Stimulated activated CD8-positive, alpha-beta memory T cell treated with anti-CD3 and anti-CD28 coated beads, Interleukin-12 subunit alpha, Interleukin-12 subunit beta, amount 100 ng/mL, for 24 hours (primary cell): ENCODE data around the gene TVP23A.
"Not testable (repeated sequence)": the region's sequence is repeated elsewhere in the genome, so short reads cannot be mapped to it uniquely, and the experiment has no call there.

Experiments used
- DNase-seq: peaks from one replicate; pipeline ENCODE4 v3.0.0-alpha.2; 2020; ENCODE audit errors: extremely low read depth

TVP23A gene

GRCh38 chr16:10805334-10805733, 13.3 kb downstream of the TVP23A start:
- no peak for DNase-seq

DNA sequence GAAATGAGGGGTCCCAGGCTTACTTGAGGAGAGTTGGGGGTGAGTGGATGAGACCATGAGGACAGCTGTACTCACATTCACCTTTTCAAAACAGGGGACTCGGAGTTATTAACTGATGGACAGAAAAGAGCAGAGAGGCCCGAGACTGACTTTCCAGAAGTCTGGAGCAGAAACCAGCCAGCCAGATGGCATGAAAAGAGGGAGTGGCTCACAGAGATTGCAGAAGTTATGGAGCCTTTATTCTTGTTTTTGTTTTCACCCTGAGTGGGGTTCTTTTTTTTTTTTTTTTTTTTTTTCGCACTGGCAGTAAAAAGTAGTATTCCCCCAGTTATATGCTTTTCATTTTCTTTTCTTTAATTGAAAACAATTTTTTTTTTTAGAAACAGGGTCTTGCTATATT, 18.9 kb downstream of the TVP23A start:
- DNase-seq: no peak

- no peak for DNase-seq
Observed at GRCh38 chr16:10791048-10791447, 27.5 kb downstream of the TVP23A start.

GRCh38 chr16:10788630-10789029, 30.0 kb downstream of the TVP23A start:
- DNase-seq: not testable (repeated sequence)

DNA sequence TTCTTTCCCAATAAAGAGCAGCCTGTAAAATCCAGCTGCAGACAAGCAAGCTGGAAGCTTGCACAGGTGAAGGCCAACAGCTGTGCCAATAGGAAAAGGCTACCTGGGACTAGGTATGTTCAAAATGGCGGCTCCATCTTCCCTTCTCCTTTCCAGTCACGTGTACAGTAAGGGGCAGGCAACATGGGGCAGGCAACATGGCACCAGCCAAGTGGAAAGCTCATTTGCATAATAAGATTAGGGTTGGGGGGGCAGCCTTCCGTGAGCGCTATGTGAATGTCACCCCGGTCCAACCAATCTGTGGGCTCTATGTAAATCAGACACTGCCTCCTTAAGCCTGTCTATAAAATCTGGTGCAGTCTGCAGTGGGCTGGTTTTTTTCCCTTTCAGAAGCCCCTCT, 31.3 kb downstream of the TVP23A start:
- DNase-seq: no peak

- no peak for DNase-seq
Observed at GRCh38 chr16:10782628-10783027, 36.0 kb downstream of the TVP23A start.

DNA sequence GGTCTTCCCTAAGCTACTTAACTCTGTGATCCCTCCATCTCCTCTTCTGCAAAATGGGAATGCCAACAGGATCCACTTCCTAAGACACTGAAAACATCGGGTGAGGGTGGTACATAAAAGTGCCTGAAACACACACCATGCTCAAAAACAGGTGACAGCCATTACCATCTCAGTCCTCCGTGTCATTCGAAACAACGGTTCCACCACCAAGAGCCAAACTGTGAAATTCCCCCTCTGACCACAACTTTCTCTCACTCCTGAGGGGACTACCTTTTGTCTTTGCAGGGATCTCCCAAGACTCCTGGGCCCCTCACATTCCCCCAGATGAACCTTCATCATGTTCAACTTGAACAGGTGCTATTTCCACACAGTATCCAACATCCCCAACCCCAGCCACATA, 38.0 kb downstream of the TVP23A start:
- DNase-seq: no peak

DNA sequence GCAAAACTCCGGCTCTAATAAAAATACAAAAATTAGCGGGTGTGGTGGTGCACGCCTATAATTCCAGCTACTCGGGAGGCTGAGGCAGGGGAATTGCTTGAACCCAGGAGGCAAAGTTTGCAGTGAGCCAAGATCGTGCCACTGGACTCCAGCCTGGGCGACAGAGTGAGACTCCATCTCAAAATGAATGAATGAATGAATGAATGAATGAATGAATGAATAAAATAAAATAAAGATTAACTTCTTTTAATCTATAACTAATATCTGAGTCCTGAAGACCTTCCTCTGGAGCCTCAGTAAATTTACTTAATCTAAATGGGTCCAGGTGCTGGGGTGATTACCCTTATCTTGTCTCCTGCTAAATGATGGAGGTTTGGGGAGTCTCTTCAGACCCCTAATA, 38.7 kb downstream of the TVP23A start:
- not testable (repeated sequence) for DNase-seq

DNA sequence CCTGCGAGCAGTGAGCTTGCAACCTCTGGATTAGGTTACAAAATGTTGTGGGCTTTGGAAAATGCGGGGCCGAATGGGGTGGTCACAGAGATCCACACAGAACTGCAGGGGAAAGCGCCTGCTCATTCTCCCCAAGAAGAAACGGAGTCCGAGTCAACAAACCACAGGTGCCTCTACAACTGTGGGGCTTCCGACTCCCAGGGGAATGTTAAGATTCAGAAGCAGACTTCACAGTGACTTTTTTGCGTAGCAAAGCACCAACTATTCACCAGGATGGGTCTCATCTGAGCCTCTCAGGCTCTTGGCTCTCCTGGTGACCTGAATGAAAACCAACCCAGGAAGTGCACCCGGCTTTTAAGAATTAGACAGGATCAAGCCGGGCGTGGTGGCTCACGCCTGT, 41.2 kb downstream of the TVP23A start:
- no peak for DNase-seq

- not testable (repeated sequence) for DNase-seq
Observed at GRCh38 chr16:10776923-10777322, 41.7 kb downstream of the TVP23A start.

GRCh38 chr16:10776280-10776679, 42.3 kb downstream of the TVP23A start:
- no peak for DNase-seq

- no peak for DNase-seq
Observed at GRCh38 chr16:10770907-10771306, 47.7 kb downstream of the TVP23A start.

- DNase-seq: no peak
Observed at GRCh38 chr16:10769381-10769780, 49.2 kb downstream of the TVP23A start.

DNA sequence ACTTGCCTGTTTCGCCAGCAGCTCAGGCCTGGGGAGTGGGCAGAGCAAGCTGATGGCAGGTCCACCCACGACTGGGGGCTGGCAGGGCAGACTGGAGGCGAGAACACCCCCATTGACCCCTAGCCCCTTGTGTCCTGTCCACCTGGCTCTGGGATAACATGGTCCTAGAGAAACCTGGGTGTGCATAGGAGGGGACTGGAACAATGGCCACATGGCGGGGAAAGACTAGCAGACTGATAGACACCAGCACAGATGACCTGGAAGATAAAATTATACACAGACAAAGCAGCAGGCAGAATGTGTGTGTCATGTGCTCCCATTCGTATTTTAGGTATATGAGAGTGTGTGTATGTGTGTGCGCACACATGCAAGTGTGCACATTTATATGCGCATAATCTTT, 51.5 kb downstream of the TVP23A start:
- DNase-seq: no peak

DNA sequence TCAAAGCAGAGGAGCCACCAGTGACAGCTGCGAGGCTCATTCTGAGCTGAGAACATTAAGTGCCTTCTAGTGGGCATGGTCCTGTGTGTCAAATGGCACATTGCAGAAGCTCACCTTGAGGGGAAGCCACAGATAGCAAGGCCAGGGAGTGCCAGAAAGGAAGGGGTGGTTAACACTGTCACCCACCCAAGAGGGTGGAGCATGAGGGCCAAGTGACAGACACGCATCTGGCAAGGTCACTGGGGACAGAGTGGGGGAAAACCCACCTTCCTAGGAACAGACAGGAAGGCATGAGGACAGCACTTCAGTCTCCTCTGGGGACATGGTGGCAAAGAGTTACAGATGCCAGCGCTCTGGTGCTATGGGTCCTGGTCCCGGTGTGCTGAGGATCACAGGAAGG, 52.8 kb downstream of the TVP23A start:
- DNase-seq: no peak

DNA sequence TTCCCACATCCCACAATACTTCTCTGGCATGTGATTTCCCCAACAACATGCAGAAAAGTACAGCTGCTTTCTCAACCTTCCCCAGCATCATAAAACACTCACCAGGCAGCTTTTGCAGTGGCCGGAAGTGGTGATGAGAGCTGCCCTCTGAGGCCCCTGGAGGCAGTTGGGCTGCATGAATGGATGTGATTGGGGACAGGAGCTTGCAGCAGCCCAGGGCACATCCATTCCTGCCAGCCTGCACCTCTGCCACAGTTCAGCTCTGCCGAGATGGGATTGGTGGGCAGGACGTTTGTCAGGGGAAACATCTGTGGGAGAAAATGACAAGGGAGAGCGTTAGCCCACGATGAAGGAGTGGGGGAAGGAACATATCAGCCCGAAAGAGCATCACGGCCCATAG, 55.1 kb downstream of the TVP23A start:
- DNase-seq: no peak

GRCh38 chr16:10762336-10763016, 56.1 kb downstream of the TVP23A start:
- DNase-seq: no peak

DNA sequence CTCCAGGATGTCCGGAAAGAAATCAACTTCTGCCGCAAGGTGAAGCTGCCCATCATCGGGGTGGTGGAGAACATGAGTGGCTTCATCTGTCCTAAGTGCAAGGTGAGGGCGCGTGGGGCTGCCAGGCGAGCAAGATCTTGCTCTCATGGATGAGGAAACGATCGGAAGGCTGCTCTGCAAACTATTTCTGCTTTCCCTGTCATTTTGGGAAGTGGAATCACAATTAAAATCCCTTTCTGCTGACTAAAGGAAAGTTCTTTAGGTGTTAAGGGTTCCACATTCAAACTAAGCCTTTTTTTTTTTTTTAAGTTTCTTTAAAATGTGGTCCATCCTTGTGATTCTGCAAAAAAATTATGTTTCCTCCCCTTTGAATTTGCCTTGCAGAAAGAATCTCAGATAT, 57.2 kb downstream of the TVP23A start:
- DNase-seq: no peak

GRCh38 chr16:10760858-10761257, 57.7 kb downstream of the TVP23A start:
- no peak for DNase-seq

- DNase-seq: no peak
Observed at GRCh38 chr16:10756574-10756973, 62.0 kb downstream of the TVP23A start.

GRCh38 chr16:10754941-10755340, 63.7 kb downstream of the TVP23A start:
- DNase-seq: no peak

DNA sequence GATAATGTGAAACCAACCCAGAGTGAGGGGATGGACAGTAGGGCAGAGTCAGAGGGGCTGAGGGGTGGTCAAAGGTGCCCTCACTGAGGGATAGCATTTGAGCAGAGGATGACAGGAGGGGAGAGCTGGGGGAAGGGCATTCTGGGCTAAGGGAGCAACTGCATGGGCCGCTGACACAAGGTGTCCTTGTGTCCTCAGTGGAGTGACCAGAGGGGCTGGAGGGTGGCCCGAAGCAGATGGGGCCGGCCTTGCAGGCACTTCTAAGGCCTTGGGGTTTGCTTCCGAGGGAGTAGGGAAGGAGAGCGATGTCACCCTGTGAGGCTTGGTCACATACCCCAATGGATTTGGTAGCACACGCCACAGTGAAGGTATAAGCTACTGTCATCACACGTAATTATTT, 64.9 kb downstream of the TVP23A start:
- DNase-seq: no peak

- DNase-seq: no peak
Observed at GRCh38 chr16:10752843-10753523, 65.6 kb downstream of the TVP23A start.

DNA sequence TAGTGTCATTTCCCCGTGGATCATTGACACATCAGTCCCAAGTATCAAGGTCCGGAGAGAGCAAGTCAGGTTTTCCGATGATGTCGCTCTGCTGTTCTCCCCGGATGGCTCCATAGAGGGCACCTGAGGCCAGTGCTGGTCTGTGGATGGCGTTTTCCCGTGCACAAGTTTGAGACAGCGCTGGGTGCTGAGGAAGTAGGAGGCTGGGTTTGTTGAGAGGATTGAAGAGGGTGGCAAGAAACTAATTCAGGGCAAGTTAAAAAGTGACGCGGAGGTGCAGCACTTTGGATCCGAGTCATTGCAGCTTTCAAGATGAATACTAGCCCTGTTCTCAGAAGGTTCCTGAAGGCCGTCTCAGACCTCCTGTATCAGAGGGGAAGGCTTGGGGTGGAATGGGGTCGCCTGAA, 67.3 kb downstream of the TVP23A start:
- DNase-seq: no peak
